HepG2 (cell line): Measurements from ENCODE around the gene SEBOX. TPM values are rescaled to one million over a fixed set of nuclear protein-coding genes. Genes with fewer than 3 reads are reported as not detected.

ENCODE experiments used
- CEBPB ChIP-seq: IDR thresholded peaks from 2 replicates; pipeline ENCODE4 v1.6.1; 2011; ENCODE audit warnings: low read depth, low read length, improper control_type of control experiment, borderline replicate concordance
- CSRNP2 ChIP-seq: sonication (generic); formaldehyde crosslinking; conservative IDR thresholded peaks from 2 replicates; pipeline ENCODE4 v1.8.0; 2022; ENCODE audit warnings: low read depth, missing genetic modification reagents
- LCORL ChIP-seq, 2 experiments: fragments of 450-650 bp in 1 of 2; sonication (generic) in 1 of 2; formaldehyde crosslinking in 1 of 2; IDR thresholded peaks; 2 replicates each; pipeline versions ENCODE4 v1.5.0 to v1.6.1; 2017 to 2020; ENCODE audit warnings: antibody characterized with exemption in 1 of 2, missing genetic modification reagents in 1 of 2
- MIER3 ChIP-seq: IDR thresholded peaks from 2 replicates; pipeline ENCODE4 v1.6.1; 2016; ENCODE audit warnings: missing compliant biosample characterization, borderline replicate concordance
- MYPOP ChIP-seq: sonication (generic); formaldehyde crosslinking; IDR thresholded peaks from 2 replicates; pipeline ENCODE4 v1.8.1; 2023; ENCODE audit warnings: mild to moderate bottlenecking, moderate library complexity, missing genetic modification reagents
- NFE2L2 ChIP-seq: fragments of 150-350 bp; IDR thresholded peaks from 2 replicates; pipeline ENCODE4 v1.6.1; 2014; ENCODE audit warnings: low read length
- PAF1 ChIP-seq: IDR thresholded peaks from 2 replicates; pipeline ENCODE4 v1.6.1; 2016; ENCODE audit warnings: missing genetic modification reagents, missing compliant biosample characterization
- POLR2A ChIP-seq, 2 experiments: IDR thresholded peaks; 2 replicates each; pipeline ENCODE4 v1.6.1; 2011; ENCODE audit warnings: low read depth in 2 of 2, low read length in 2 of 2, mild to moderate bottlenecking in 1 of 2, moderate library complexity in 1 of 2; ENCODE audit not compliant: insufficient read depth in 1 of 2
- POLR2AphosphoS5 ChIP-seq: IDR thresholded peaks from 2 replicates; pipeline ENCODE4 v1.6.1; 2012; ENCODE audit warnings: low read depth, low read length
- POLR2G ChIP-seq: fragments of 200-400 bp; formaldehyde crosslinking; IDR thresholded peaks from 2 replicates; pipeline ENCODE4 v1.6.1; 2018; ENCODE audit warnings: mild to moderate bottlenecking, low read depth, low read length, moderate library complexity
- RBFOX2 ChIP-seq: fragments of 200-400 bp; formaldehyde crosslinking; IDR thresholded peaks from 2 replicates; pipeline ENCODE4 v1.6.1; 2017; ENCODE audit warnings: low read depth, mild to moderate bottlenecking, low read length
- RELA ChIP-seq: sonication (generic); formaldehyde crosslinking; IDR thresholded peaks from 2 replicates; pipeline ENCODE4 v1.4.0; 2020; ENCODE audit warnings: missing genetic modification reagents
- SIN3A ChIP-seq: IDR thresholded peaks from 2 replicates; pipeline ENCODE4 v1.6.1; 2011; ENCODE audit warnings: low read depth, mild to moderate bottlenecking, control low read depth, low read length, borderline replicate concordance
- ZBTB38 ChIP-seq: sonication (generic); formaldehyde crosslinking; IDR thresholded peaks from 2 replicates; pipeline ENCODE4 v1.5.1; 2020; ENCODE audit warnings: mild to moderate bottlenecking, missing genetic modification reagents
- ZC3H13 ChIP-seq: sonication (generic); formaldehyde crosslinking; IDR thresholded peaks from 2 replicates; pipeline ENCODE4 v1.8.1; 2023; ENCODE audit warnings: mild to moderate bottlenecking, missing genetic modification reagents, moderate library complexity
- ZNF3 ChIP-seq: IDR thresholded peaks from 2 replicates; pipeline ENCODE4 v1.7.0; 2017; ENCODE audit warnings: inconsistent platforms
- ZNF768 ChIP-seq: sonication (generic); formaldehyde crosslinking; IDR thresholded peaks from 2 replicates; pipeline ENCODE4 v1.4.0; 2020; ENCODE audit warnings: missing genetic modification reagents
- ZSCAN12 ChIP-seq: sonication (generic); formaldehyde crosslinking; IDR thresholded peaks from 2 replicates; pipeline ENCODE4 v1.9.0; 2021; ENCODE audit warnings: mild to moderate bottlenecking, missing genetic modification reagents
- polyA plus RNA-seq, 8 experiments: library from polyadenylated mRNA; depleted of rRNA in 3 of 8; stranded (reverse) in 7 of 8; unstranded in 1 of 8; fragments of >200 nt; fragmentation: Illumina TruSeq in 4 of 8; extraction: Trizol in 4 of 8; gene quantifications; 2 replicates each; pipeline versions ENCODE4 v1.2.1 to v1.2.3, GENCODE V29; 2011 to 2016; ENCODE audit warnings: low read depth in 4 of 8, missing spikeins in 1 of 8, mixed read lengths in 1 of 8; ENCODE audit not compliant: insufficient read depth in 1 of 8
- total RNA-seq, 5 experiments: library from RNA; depleted of rRNA; stranded (reverse); fragments of >200 nt; fragmentation: Illumina TruSeq; extraction: Trizol; gene quantifications; 2 replicates each; pipeline ENCODE4 v1.2.3, GENCODE V29; 2016; ENCODE audit warnings: low read depth in 1 of 5

The SEBOX gene
- total and polyA plus RNA-seq, 2 of the 13 experiments (the other 11 are each of a cell fraction or from before 2014, with no cell fraction given), result not detected

- TF ChIP-seq CSRNP2 (CRISPR knock-in tag), result no peak
- no peak for TF ChIP-seq NFE2L2
- TF ChIP-seq MIER3 (CRISPR knock-in tag), result no peak
- TF ChIP-seq RBFOX2, result peak; percentile 48
- 0 out of 2 replicates have a peak, but pooled peaks have one; percentile 18 for TF ChIP-seq POLR2G
- TF ChIP-seq MYPOP (CRISPR knock-in tag), result no peak
- no peak for TF ChIP-seq ZSCAN12 (CRISPR knock-in tag)
- 0 out of 2 replicates have a peak, but pooled peaks have one; percentile 24 for TF ChIP-seq ZBTB38 (CRISPR knock-in tag)
- TF ChIP-seq SIN3A, result no peak
- no peak for TF ChIP-seq ZNF3 (CRISPR knock-in tag)
- TF ChIP-seq POLR2A (IDR thresholded peaks at IDR 0.05; ENCODE audit: insufficient read depth in 1 of 2, low read depth in 2 of 2, low read length in 2 of 2), result peak in 1 of 2 experiments; percentile 39; a peak in 1 of 4 replicates
- TF ChIP-seq ZNF768 (CRISPR knock-in tag), result peak; percentile 16; the same call in 1 of the 2 replicates
- TF ChIP-seq RELA (CRISPR knock-in tag), result no peak
- TF ChIP-seq LCORL (IDR thresholded peaks at IDR 0.05), result no peak
- TF ChIP-seq LCORL (CRISPR knock-in tag; IDR thresholded peaks at IDR 0.05), result no peak
- TF ChIP-seq ZC3H13 (CRISPR knock-in tag), result peak; percentile 72; the same call in 1 of the 2 replicates
- no peak for TF ChIP-seq CEBPB
- peak; percentile 34 for TF ChIP-seq POLR2AphosphoS5
- peak; percentile 62; the same call in 1 of the 2 replicates for TF ChIP-seq PAF1 (CRISPR knock-in tag)
- TF ChIP-seq, all 625 proteins: peak for 11
These were observed 19.4 kb downstream of the SEBOX start (continued) for GRCh38 chr17:28345419-28346198.
